HG03354 (cell line): ENCODE measurements around the gene PNPLA7.
A peak's percentile ranks its signal among the peaks of the same experiment; 100 is the strongest.

ENCODE experiments used
- ATAC-seq: cut with Tn5 transposase; IDR thresholded peaks from one replicate; pipeline ENCODE4 v1.9.1; 2021; ENCODE audit warnings: mild to moderate bottlenecking; ENCODE audit not compliant: unreplicated experiment, poor library complexity, severe bottlenecking

The PNPLA7 gene

DNA sequence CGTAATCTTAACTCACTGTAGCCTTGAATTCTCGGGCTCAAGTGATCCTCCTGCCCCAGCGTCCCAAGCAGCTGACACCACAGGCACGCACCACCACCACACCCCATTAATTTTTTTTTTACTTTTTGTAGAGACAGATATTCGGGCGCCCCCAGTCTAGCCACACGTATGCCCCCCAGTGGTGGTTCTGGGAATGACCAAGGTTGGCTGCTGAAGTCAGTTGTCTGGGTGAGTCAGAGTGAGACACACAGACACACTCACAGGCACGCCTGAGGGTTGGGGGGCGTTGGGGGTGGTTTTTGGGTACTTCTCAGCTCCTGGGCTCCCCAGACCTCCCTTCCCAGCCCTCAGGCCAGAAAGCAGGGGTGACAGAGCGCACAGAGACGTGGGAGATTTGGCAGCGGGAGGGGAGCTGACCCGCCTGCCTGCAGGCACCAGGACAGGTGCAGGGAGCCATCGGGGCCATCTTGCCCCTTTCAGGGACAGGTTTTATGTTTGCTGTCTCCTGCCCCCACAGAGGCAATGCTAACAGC lies 104.9 kb downstream of the PNPLA7 start:
- peak; percentile 76 for ATAC-seq

DNA sequence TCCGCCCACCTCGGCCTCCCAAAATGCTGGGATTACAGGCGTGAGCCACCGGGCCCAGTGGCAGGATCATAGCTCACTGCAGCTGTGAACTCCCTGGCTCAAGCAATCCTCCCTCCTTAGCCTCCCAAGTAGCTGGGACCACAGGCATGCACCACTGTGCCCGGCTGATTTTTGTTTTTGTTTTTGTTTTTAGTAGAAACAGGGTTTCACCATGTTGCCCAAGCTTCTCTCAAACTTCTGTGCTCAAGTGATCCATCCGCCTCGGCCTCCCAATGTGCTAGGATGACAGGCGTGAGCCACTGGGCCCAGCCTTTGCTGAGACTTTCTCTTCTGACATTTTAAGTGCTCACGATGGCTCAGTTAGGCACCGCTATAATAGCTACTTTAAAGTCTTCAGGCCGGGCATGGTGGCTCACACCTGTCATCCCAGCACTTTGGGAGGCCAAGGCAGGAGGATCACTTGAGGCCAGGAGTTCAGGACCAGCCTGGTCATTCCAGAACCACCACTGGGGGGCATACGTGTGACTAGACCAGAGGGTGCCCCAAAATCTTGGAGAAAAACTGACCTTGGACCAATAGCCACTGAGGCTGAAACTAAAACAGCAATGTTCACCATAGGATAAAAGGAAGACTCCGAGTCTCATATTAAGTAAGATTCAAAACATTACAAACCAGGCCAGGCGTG lies 106.0 kb downstream of the PNPLA7 start:
- no peak for ATAC-seq

DNA sequence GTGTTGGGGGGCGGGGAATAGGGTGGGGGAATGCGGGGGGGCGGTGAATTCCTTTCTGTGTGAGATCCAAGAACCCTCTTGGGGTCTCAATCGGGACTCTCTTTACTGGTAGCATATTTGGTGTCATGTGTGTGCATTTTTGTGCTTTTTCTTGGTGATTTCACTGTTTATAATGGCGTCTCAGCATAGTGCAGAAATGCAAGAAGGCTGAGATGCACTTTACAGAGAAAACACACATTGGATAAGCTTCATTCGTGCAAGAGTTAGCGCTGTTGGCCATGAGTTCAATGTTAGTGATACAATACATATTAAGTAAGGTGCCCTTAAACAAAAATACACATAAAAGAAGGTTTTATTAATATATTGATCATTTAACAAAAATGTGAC lies 108.3 kb downstream of the PNPLA7 start:
- no peak for ATAC-seq

- no peak for ATAC-seq
These were observed 108.8 kb downstream of the PNPLA7 start, which contains the start of gene ENTPD8 for GRCh38 chr9:137441289-137441934. Gene ENTPD8 (minus strand): TSS chr9:137441357. CDS start chr9:137438285, 3,072 bp downstream.

DNA sequence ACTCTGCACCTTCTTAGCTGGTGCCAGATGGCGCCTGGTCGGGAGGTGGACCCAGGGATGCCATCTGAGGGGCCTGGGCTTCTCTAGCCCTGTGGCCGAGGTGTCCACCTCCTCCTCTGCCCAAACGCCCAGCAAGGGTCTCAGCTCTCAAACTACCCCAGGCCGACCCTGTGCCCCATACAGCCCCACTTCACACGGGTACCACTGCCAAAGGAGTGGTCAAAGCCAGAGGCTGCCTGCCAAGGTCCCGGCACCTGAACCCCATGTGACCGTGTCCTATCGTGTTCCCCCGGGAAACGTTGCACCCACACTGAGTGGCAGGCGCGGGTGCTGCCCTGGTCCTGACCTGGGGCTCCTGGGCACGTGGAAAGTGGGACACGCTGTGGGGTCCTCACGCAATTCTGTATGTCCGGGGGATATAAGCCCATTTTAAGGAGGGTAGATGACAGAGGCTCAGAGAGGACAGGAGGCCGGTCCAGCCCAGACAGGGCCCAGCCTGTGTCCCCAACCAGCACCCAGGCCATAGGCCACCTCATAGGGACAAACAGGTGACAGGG lies 111.0 kb downstream of the PNPLA7 start:
- no peak for ATAC-seq

GRCh38 chr9:137438591-137439157 lies 111.5 kb downstream of the PNPLA7 start:
- ATAC-seq, result no peak

GRCh38 chr9:137437691-137438590 lies 112.3 kb downstream of the PNPLA7 start:
- ATAC-seq, result no peak

DNA sequence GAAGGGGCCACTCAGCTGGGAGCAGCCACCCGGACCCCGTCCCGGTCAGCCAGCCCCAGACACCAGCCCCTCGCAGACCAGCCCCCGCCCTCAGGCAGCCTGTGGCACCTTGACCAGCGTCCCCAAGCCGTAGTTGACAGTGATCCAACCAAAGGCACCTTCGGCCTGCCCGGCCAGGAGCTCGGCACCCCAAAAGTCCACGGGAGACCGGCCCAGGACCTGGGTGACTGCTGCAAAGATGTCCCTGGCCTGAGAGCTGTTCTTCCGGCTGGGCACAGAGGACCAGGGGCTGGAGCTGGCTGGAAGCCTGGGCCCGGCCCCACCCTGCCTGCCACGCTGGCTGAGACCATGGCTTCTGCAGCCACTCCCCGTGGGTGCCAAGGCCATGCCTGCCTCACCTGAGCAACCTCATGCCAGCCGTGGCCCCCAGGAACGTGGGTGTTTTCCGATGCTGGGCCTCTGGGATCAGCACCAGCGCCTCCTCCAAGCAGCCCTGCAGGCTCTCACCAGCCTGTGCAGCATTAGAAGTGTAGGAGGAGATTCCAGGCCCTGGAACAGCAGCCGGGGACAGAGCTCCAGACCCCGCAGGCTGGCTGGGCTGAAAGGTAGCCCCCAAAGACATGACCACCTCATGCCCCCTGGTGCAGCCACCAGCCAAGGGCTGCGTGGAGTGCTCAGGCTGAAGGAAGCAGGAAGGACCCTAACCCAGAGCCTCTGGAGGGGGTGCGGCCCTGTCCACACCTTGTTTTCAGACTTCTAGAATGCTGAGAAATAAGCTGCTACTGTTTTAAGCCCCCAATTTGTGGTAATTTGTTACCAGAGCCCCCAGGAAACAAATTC lies 113.2 kb downstream of the PNPLA7 start:
- ATAC-seq, result no peak

- no peak for ATAC-seq
These were observed 114.0 kb downstream of the PNPLA7 start for GRCh38 chr9:137435980-137436760.

DNA sequence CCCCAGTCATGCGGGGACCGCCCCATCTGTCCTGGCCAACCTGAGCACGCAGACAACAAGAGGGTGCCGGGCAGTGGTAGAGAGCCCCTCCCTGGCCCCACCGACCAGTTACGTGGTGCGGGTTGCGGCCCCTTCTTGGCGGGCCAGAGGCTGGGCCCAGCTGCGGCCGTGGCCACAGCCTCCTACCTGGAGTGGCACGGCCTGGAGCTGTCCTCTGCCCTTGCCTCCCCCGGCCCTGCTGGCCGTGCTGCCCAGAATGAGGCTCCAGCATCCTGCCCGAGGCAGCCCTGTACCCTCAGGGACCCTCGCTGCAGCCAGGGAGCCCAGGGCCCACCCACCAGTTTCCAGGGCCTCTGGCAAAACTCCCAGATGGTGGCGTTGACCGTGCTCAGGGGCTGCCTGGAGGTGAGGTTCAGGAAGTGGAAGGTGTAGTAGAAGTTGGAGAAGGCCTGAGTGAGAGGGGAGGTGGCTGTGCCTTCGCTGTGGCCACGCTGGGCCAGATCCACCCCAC lies 114.8 kb downstream of the PNPLA7 start:
- no peak for ATAC-seq

DNA sequence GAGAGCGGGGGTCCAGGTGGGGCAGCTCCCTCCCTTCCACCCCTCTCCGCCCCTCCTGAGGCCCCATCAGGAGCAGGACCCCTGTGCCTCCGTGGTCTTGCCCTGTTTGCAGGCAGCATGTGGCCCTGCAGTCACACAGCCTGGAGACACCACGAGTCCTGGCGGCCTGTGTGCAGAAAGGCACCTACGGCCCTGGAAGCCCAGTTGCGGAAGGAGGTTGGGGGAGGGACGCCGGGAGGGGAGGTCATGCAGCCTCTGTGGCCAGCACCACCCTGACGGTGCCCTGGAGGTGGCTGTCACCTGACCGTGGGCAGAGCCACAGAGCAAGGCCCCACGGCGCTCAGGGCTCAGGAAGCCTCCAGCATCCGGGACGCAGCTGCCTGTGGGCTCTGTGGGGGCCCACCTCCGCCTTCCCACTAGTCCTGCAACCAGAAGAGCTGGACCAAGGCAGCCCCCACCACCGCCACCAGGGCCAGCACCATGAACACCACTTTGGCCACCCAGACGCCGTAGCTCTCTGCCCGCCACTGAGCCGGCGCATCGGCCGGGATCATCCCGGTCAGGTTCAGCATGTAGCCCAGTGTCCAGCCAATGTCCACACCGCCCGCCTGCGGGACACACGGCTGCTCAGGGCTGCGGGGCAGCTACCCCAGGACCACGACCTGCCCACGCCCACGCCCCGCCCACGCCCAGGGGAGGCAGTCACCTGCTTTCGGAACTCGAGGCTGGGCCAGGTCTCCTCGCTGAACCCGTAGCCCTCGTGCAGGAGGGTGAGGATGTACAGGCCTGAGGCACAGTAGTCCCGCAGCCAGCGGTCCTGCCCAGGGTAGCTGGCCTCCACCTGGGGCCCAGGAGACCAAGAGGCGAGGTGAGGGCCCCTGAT lies 115.5 kb downstream of the PNPLA7 start:
- no peak for ATAC-seq

DNA sequence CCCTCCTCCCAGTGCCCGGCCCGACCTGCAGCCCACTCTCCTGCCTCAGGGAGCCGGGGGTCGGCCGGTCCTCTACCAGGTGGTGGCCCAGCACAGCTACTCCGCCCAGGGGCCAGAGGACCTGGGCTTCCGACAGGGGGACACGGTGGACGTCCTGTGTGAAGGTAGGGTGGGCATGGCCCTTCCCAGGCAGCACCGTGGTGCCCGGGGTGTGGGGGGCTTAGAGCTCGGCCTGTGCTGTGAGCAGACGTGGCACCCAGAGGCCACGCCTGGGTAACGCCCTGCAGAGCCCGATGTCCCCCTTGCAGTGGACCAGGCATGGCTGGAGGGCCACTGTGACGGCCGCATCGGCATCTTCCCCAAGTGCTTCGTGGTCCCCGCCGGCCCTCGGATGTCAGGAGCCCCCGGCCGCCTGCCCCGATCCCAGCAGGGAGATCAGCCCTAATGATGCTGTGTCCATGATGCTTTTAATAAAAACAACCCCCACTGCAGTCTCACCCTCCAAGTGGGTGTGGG lies 116.2 kb downstream of the PNPLA7 start:
- ATAC-seq, result no peak

DNA sequence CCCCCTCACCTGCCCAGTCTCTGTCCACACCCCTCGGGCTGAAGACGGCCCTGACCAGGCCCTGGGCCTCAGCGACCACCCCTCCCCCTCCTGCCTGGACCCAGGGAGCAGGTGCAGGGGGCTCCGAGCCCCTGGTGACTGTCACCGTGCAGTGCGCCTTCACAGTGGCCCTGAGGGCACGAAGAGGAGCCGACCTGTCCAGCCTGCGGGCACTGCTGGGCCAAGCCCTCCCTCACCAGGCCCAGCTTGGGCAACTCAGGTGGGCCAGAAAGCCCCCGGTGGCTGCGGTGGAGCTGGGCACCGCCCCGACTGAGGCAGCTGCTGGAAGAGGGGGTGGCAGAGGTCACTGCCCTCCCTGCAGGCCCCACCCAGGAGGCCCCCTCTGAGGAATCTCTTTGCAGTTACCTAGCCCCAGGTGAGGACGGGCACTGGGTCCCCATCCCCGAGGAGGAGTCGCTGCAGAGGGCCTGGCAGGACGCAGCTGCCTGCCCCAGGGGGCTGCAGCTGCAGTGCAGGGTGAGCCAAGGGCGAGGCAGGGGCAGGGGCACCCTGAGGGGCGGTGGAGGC lies 116.8 kb downstream of the PNPLA7 start:
- no peak for ATAC-seq

DNA sequence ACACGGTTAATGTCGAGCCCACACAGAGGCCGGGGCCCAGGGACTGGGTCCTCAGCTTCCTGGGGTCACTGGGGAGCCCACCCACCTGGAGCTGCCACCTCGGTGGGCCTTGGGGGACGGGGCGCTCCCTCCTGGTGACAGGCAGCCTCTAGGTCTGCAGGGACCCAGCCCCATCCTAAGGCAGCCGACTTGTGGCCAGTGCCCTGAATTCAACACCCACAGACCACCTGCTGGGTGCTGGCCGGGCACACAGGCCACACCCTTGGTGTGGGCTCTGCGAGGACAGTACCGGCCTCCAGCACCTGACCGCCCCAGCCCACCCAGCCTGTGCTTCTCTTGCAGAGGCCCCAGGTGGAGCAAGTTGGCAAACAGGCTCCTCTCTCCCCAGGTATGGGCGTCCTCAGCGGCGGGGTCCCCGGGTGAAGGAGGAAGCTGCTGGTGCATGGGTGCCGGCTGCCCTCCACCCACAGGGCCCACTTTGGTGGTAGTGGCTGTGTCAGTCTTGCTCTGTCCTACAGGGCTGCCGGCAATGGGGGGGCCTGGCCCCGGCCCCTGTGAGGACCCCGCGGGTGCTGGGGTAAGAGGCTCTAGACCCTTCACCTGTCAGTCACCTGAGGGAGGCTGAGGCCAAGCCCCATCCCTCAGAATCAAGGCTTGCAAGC lies 117.4 kb downstream of the PNPLA7 start:
- no peak for ATAC-seq

- no peak for ATAC-seq
These were observed 118.7 kb downstream of the PNPLA7 start for GRCh38 chr9:137431416-137431931.
